Fibroblast of lung (primary cell): ENCODE results near the gene GCSAM. TPM values are rescaled to one million over a fixed set of nuclear protein-coding genes. Genes with fewer than 3 reads are reported as not detected.

Experiments used
- DNase-seq, 2 donors: peaks; one replicate each; pipeline versions ENCODE4 v3.0.0 to v3.0.0-alpha.2; 2010; ENCODE audit warnings: low read depth in 2 of 2
- H2AFZ ChIP-seq: 2 replicates; pipeline ENCODE4 v1.5.1; 2012; ENCODE audit warnings: low read length, control low read depth, inconsistent platforms
- H3K27ac ChIP-seq: 2 replicates; pipeline ENCODE4 v1.5.1; 2011; ENCODE audit warnings: low read length, control low read depth; ENCODE audit not compliant: insufficient read depth
- H3K27me3 ChIP-seq: 2 replicates; pipeline ENCODE4 v1.5.1; 2011; ENCODE audit warnings: mild to moderate bottlenecking, low read length; ENCODE audit not compliant: control insufficient read depth, insufficient read depth
- H3K36me3 ChIP-seq: 2 replicates; pipeline ENCODE4 v1.5.1; 2011; ENCODE audit warnings: low read length; ENCODE audit not compliant: control insufficient read depth, insufficient read depth
- H3K4me1 ChIP-seq: 2 replicates; pipeline ENCODE4 v1.5.1; 2011; ENCODE audit warnings: low read length; ENCODE audit not compliant: control insufficient read depth, insufficient read depth; ENCODE audit errors: extremely low read depth
- H3K4me2 ChIP-seq: 2 replicates; pipeline ENCODE4 v1.5.1; 2011; ENCODE audit warnings: low read length, control low read depth; ENCODE audit not compliant: insufficient read depth; ENCODE audit errors: extremely low read depth
- H3K4me3 ChIP-seq, 4 experiments: fragments of 200-600 bp in 1 of 4; sonication (generic) in 1 of 4; replicated peaks in 1 of 4; 2 replicates each; pipeline ENCODE4 v1.5.1; 2011 to 2016; ENCODE audit warnings: low read length in 4 of 4, low read depth in 3 of 4, mild to moderate bottlenecking in 3 of 4, control low read depth in 2 of 4, inconsistent platforms in 1 of 4, mixed read lengths in 1 of 4; ENCODE audit not compliant: insufficient read depth in 1 of 4; ENCODE audit errors: control extremely low read depth in 1 of 4
- H3K79me2 ChIP-seq: 2 replicates; pipeline ENCODE4 v1.5.1; 2012; ENCODE audit warnings: mild to moderate bottlenecking, low read length, inconsistent platforms; ENCODE audit not compliant: control insufficient read depth, insufficient read depth
- H3K9ac ChIP-seq: 2 replicates; pipeline ENCODE4 v1.5.1; 2011; ENCODE audit warnings: mild to moderate bottlenecking, low read length, control low read depth; ENCODE audit not compliant: insufficient read depth
- H3K9me3 ChIP-seq: 2 replicates; pipeline ENCODE4 v1.5.1; 2012; ENCODE audit warnings: low read depth, low read length; ENCODE audit not compliant: control insufficient read depth, insufficient read depth
- H4K20me1 ChIP-seq: 2 replicates; pipeline ENCODE4 v1.5.1; 2011; ENCODE audit warnings: low read length; ENCODE audit not compliant: control insufficient read depth, insufficient read depth; ENCODE audit errors: extremely low read depth
- EZH2 ChIP-seq: IDR thresholded peaks from 2 replicates; pipeline ENCODE4 v1.5.1; 2012; ENCODE audit warnings: low read length, control low read depth, mild to moderate bottlenecking; ENCODE audit errors: missing control alignments
- polyA plus RNA-seq, 2 donors: library from polyadenylated mRNA; depleted of rRNA in 1 of 2; stranded (reverse) in 1 of 2; unstranded in 1 of 2; fragments of >200 nt; gene quantifications; 2 replicates each; pipeline ENCODE4 v1.2.1, GENCODE V29; 2011 to 2012; ENCODE audit warnings: missing spikeins in 1 of 2
- total RNA-seq: library from RNA; depleted of rRNA; stranded (reverse); fragments of >200 nt; gene quantifications from 2 replicates; pipeline ENCODE4 v1.2.1, GENCODE V29; 2014
- TF ChIP-seq, protein P1 (sequence below), 2 donors: IDR thresholded peaks in 1 of 2; conservative IDR thresholded peaks in 1 of 2; 1 replicate in 1 of 2; 2 replicates in 1 of 2; pipeline ENCODE4 v1.5.1; 2011 to 2012; ENCODE audit warnings: low read length in 2 of 2, control low read depth in 1 of 2, inconsistent platforms in 1 of 2, low read depth in 1 of 2, mild to moderate bottlenecking in 1 of 2

The GCSAM gene
- total and polyA plus RNA-seq, 2 donors (not counting 1 experiment from before 2014, with no cell fraction given) = not detected

DNA sequence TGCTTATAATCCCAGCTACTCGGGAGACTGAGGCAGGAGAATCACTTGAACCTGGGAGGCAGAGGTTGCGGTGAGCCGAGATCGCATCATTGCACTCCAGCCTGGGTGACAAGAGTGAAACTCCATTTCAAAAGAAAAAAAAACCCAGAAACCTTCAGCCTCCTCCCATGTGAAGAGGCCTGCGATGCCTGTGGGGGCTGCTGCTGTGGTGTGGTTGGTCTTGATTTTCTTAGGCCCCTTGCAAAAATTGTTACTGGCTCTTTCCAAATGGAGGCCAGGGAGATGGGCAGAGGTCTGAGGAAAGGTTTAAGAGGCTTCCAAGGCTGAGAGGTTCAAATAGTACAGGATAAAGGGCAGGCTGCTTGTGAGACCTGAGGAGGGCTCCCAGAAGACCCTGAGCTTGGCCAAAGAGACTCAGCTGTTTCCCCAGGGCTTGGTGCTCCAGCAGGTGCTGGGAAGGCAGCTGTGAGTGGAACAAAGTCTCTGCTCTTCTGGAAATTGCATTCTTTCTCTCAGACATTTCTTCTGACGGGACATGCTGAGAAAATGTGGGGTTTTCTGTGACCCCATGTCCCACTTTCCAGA, 18.4 kb downstream of the GCSAM start:
- DNase-seq = no peak
- TF ChIP-seq EZH2 = no peak
- TF ChIP-seq, protein P1, sequence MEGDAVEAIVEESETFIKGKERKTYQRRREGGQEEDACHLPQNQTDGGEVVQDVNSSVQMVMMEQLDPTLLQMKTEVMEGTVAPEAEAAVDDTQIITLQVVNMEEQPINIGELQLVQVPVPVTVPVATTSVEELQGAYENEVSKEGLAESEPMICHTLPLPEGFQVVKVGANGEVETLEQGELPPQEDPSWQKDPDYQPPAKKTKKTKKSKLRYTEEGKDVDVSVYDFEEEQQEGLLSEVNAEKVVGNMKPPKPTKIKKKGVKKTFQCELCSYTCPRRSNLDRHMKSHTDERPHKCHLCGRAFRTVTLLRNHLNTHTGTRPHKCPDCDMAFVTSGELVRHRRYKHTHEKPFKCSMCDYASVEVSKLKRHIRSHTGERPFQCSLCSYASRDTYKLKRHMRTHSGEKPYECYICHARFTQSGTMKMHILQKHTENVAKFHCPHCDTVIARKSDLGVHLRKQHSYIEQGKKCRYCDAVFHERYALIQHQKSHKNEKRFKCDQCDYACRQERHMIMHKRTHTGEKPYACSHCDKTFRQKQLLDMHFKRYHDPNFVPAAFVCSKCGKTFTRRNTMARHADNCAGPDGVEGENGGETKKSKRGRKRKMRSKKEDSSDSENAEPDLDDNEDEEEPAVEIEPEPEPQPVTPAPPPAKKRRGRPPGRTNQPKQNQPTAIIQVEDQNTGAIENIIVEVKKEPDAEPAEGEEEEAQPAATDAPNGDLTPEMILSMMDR (conservative IDR thresholded peaks at IDR 0.05 in 1 of 2, IDR thresholded peaks at IDR 0.05 in 1 of 2; ENCODE audit: low read depth in 1 of 2, low read length in 2 of 2) = no peak
- H3K27ac ChIP-seq = no peak overlapping the region
- no peaks in the 10 kb centered on the region for H3K36me3 ChIP-seq
- H3K4me1 ChIP-seq = no peaks in the 10 kb centered on the region
- H3K79me2 ChIP-seq = no peaks in the 10 kb centered on the region
- no peak overlapping the region for H3K4me2 ChIP-seq
- H3K9me3 ChIP-seq = no peaks in the 10 kb centered on the region
- no peaks in the 10 kb centered on the region for H4K20me1 ChIP-seq
- no peaks in the 10 kb centered on the region for H3K27me3 ChIP-seq
- no peak overlapping the region for H3K4me3 ChIP-seq
- H2AFZ ChIP-seq = no peak overlapping the region
- no peak overlapping the region for H3K9ac ChIP-seq

DNA sequence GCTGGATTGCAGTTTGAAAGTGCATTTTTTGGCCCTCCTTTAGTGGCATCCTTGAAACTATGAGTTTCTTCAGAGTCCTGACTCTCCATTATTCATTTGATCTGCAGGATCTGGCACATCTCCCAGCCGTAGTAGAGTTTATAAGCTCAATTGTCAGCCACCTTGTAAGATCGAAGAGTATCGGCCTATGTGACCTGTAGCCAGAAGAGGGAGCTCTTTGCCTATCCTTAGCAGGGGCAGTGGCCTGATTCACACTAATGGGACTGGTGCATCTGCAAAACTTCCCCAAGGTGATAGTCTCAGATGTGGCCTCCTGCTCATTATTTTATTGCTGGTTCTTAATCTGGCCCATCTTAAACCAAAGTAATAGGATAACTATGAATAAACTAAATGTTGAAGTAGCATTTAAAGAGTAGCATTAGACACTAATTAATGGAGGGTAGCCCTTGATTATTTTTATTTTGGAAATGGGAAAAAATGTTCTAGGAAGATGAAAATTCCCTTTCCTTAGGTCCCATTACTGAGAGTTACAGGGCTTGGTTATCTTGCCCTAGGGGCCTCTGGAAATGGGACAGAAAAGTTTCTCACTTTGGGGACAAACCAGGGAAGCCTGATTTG, 21.2 kb downstream of the GCSAM start:
- DNase-seq = peak; percentile 58 to 76
- Histone ChIP-seq H3K9me3 (no peaks in the 10 kb centered on the region), H3K27ac (no peak overlapping the region), H4K20me1 (no peaks in the 10 kb centered on the region), H3K36me3 (no peaks in the 10 kb centered on the region), H3K27me3 (no peaks in the 10 kb centered on the region), H3K4me3 (no peak overlapping the region), H3K9ac (no peak overlapping the region), H3K4me1 (no peaks in the 10 kb centered on the region), H3K4me2 (no peak overlapping the region), H2AFZ (no peak overlapping the region), H3K79me2 (no peaks in the 10 kb centered on the region)
- TF ChIP-seq EZH2 = no peak
- TF ChIP-seq, protein P1 (conservative IDR thresholded peaks at IDR 0.05 in 1 of 2, IDR thresholded peaks at IDR 0.05 in 1 of 2; ENCODE audit: low read depth in 1 of 2, low read length in 2 of 2) = peak; percentile 78 to 91

DNA sequence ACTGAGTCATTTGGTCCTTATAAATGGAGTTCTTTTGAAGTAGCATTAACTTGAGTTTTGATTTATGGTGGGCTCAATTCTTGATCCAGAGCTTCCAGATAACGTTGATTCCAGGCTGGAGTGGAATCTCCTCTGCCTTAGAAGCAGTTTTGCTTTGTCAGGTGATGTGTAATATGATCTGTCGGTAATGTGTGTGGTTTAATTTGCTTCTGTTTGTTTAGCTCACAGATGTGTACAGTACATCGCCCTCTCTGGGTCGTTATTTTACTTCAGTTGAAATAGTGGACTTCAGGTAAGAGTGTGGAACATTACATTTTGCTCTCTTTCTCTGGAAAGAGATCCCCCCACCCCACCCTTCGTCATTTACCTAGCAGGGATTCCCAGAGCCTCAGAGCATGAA, 23.7 kb downstream of the GCSAM start:
- DNase-seq = no peak
- Histone ChIP-seq H3K27me3 (no peaks in the 10 kb centered on the region), H3K9ac (no peak overlapping the region), H2AFZ (no peak overlapping the region), H3K4me2 (no peak overlapping the region), H3K79me2 (no peaks in the 10 kb centered on the region), H3K27ac (no peak overlapping the region), H4K20me1 (no peaks in the 10 kb centered on the region), H3K9me3 (no peaks in the 10 kb centered on the region), H3K36me3 (no peaks in the 10 kb centered on the region), H3K4me1 (no peaks in the 10 kb centered on the region), H3K4me3 (no peak overlapping the region)
- no peak for TF ChIP-seq EZH2
- TF ChIP-seq, protein P1 (conservative IDR thresholded peaks at IDR 0.05 in 1 of 2, IDR thresholded peaks at IDR 0.05 in 1 of 2; ENCODE audit: low read depth in 1 of 2, low read length in 2 of 2) = no peak
